NT2/D1 (cell line): ENCODE results near the gene IZUMO1.

ENCODE experiments used
- YY1 ChIP-seq: IDR thresholded peaks from 2 replicates; pipeline ENCODE4 v1.6.1; 2011; ENCODE audit not compliant: insufficient read length, insufficient read depth
- ZNF274 ChIP-seq: IDR thresholded peaks from 2 replicates; pipeline ENCODE4 v1.6.1; 2011; ENCODE audit warnings: mild to moderate bottlenecking, low read depth, low read length

GRCh38 chr19:48716562-48717291 is 30.0 kb downstream of the IZUMO1 start:
- TF ChIP-seq YY1 (no peak), ZNF274 (no peak)
